Hematopoietic multipotent progenitor cell treated with erythropoietin and hydrocortisone succinate and interleukin-3 and kit ligand, for 17 days (in vitro differentiated cells): ENCODE data around the gene CCDC71.

Experiments used
- DNase-seq: peaks from one replicate; pipeline ENCODE4 v3.0.0-alpha.2; 2015; ENCODE audit warnings: low spot score

Gene CCDC71

DNA sequence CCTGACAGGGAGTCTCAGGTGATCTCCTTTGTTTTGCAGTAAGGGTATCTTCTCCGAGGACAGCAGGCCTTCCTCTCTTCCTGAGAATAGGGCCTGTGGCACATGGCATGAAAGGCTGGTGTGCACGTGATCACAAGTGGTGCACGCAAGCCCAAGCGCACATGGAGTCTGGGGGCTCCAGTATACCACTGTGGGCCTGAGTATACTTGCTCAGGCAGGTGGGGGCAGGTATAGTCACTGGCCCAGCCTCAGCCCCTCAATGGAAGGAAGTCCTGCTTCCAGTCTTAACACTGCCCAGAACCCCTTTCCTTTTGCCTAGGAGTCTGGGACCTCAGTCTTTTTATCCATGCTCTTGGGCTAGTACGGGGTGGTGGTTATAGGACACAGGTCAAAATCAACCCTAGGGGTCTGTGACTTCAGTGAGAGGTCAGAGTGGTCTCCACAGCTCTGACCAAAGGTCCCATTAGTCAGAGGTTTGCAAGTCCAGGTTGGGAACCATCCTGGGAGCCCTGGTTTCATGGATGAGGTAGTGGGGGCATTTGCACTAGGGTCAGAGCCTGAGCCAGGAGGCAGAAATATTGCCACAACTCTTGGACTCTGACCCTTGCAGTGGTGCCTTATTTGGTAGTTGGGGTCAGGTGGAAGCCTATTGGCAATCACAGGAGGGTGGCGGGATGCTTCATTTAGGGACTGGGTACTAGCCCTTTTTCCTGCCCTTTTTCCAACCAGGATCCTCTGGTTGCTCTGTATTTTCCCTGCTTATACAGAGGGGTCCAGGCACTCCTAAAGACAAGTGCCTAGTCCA is 823 bp upstream of the CCDC71 start:
- DNase-seq = no peak

DNA sequence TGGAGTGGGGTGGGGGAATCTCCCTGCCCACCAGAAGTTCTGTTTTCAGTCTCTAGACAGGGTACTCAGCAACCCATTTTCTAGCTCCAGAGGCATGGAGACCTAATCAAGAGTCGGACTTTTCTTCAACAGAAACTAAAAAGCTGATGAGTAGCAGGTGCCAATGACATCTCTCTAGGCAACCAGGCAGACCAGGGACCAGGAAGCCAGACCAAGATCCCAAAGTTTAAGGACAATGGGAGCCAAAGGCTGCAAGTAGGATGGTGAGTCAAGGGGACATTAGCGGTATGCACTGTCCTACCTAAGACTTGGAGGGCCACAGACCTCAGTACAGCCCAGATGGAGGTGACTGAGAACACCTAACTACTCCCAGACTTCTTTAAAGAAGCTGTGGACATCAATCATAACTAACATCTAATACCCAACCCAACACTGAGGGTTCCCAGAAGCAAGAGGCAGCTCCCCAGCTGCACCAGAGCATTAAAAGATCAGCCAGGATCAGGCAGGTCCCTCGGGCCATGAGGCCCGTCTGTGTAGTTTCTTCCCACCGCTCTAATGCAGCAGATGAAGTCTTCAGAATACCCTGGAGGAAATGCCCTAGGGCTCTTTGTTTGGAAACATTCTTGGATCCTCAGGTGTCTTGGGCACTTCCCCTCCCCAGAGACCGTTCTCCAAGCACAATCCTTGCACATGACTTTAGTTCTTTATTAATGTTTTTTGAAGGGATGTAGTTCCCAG is 979 bp downstream of the CCDC71 start:
- DNase-seq = no peak

DNA sequence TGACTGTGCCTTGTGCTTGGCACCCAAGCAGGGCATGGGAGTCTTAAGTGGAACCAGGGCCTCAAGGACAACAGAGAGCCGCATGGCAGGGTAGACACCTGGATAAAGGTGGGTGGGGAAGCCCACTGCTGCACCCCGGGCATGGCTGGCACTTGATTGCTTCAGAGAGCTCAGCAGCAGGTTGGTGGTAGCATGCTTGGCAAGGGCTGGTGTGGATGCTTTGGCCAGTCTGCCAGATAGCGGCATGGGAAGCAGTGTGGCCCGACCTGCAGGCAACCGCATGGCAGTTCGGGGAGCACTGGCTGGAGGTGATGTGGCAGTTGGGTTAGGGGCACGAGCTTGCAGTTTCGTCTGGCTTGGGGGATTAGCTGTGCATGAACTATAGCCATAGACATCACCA is 2.5 kb downstream of the CCDC71 start:
- no peak for DNase-seq

DNA sequence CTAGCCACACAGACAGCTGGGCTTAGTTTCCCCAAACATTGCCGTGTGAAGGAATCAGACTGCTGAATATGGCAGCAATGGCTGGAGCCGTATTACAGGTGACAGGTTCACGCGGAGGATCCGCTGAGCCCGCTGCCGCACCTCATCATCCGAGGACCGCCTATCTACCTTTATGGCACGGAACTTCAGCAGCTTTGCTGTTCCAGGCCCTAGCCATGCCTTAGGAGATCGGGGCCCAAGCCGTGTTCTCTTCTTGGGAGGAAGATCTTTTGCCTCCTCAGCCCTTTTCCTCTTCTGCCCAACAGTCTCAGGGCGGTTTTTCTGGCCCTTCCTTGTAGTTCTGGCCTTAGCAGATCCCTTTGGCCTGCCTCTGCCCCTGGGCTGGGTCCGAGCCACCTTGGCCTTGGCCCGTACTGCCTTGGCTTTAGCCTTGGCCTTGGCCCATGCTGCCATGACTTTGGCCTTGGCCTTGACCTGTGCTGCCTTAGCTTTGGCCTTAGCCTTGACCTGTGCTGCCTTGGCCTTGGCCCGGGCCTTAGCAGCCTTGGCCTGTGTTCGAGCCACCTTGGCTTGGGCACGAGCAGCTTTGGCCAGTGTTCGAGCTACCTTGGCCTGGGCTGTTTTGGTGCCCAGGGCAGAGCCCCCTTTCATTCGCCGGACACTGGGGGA is 3.2 kb downstream of the CCDC71 start:
- no peak for DNase-seq

DNA sequence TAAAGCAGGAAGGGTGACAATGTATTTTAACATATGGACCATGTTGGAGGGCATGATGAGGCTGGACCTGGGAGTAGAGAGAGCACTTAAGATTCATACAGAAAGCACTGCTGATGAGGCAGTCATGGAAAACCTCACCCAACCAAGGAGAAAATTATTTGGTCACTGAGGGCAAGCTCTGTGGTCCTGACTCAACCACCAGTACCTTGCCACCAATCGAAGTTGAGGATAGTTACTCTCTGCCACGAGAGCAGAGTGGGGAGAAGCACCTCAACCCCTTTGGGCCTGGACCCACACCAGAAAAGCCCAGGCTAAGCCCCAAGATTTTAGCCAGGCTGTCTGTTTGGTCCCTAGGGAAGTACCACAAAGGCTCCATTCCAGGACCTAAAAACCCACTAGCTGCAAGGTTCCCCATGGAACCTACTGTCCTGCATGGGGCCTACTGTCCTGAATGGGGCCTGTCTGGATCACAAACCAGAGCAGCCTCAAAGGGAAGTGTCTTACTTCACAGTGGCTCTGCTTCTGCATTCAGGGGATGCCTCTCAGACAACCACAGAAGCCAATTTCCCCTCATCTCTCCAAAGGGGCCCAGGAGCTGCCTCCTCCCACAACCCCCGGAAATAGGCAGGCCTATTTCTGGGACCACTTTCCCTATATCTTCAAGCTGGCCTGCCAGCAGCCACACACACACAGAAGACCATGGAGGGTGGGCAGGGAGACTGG is 4.2 kb downstream of the CCDC71 start:
- no peak for DNase-seq

DNA sequence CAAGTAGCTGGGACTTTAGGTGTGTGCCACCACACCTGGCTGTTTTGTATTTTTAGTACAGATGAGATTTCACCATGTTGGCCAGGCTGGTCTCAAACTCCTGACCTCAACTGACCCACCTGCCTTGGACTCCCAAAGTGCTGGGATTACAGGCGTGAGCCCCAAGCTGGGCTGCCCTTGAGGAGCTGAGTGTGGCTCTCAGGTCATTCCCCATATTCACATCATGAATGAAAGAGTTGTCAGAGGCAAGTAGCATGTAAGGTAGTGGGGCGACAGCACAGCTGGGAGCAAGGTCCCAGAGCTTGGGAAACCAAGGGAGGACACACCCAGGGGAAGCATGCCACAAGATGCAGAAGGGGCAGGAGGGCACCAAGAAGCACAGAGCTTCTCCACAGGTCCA is 4.9 kb downstream of the CCDC71 start:
- DNase-seq = no peak

DNA sequence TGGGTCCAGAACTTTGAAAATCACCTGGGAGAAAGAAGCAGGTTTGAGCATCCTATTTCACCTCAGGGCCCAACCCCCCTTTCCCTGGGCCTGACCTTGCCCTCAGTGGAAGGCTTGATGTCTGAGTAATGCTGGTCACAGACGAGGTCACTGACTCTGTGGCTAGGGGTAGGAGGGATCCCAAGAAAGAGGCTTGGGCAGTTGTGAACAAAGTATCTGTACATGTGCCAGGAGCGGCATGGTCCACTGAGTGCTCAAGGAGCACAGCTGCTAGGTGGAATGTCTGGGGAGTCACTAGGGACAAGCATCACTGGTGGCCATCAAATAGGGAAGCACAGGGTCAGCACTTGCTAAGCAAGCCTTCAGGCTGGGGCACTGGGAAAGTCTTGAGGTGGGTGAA is 7.3 kb downstream of the CCDC71 start:
- DNase-seq = no peak

DNA sequence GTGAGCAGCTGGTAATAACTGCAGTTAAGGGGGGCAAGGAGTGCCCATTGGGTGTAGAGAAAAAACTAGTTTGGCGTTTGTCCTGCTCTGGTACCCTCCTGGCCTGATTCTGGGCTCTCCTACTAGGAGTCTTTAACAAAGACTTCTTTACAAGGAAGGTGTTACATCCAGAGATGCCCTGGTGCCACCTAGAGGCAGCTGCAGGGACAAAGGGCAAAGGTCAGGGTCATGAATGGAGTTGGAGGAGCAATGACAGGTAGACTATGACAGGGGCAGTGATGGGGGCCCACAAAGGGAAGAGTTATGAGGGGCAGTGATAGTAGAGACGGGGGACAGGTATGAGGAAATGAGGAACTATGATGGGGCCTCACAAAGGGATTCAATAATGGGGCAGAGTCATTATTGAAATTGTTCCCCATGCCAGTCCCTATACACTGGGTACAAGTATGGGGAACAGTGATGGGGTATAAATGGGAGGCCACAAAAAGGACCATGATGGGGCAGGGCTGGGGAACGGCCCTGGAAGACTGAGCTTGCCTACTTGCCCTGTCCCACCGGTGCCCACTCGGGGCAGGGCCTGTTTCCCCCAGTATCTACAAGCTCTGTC is 7.9 kb downstream of the CCDC71 start:
- DNase-seq = peak; percentile 74

DNA sequence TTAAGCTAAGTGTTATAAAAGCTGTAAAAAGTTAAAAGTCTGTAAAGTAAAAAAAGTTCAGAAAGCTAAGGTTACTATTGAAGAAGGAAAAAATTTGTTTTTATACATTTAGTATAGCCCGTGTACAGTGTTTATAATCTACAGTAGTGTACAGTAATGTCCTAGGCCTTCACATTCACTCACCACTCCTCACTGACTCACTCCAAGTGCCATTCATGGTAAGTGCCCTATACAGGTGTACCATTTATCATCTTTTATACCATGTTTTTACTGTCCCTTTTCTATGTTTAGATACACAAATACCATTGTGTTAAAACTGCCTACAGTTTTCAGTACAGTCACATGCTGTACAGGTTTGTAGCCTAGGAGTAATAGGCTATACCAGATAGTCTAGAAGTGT is 8.8 kb downstream of the CCDC71 start:
- DNase-seq = no peak

DNA sequence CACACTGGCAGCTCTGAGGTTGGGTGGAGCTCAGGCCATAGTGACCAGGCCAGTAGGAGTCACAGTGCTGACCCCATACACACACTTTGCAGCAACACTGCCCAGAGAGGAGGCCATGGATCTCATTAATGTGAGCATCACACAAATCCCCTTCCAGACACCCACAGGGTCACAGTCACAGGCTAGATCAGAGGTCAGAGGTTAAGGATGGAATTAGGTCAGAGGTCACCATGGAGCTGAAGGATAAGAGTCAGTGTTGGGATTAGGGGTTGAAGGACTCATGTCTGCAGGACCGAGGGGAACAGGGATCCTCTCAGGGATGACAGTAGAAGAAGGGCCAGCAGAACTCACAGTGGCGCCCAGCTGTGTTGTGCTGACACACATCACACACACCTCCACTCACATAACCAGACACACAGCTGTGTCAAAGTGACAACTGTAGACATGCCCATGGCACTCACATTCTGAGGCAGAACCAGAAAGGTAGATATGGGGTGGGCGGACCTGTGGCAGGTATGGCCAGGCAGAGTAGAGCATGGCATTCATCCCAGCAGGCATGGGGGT is 12.7 kb downstream of the CCDC71 start:
- no peak for DNase-seq

DNA sequence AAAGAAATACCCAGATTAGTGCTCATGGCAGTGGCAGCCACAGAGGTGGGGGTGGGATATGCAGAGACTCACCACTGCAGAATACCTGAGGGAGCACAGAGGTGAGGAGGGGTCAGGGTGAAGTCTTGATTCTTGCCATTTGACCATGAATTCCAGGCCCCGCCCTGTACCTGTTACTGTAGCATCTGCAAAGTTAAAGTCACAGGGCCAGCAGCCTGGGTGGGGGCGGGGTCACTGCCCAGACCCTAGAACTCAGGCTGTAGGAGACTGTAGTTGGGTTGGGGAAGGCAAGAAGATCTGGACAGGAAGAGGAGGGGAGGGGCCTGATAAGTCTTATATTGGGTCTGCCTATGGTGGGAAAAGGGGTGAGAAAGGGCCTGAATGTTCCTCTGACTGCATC is 14.5 kb downstream of the CCDC71 start:
- no peak for DNase-seq

DNA sequence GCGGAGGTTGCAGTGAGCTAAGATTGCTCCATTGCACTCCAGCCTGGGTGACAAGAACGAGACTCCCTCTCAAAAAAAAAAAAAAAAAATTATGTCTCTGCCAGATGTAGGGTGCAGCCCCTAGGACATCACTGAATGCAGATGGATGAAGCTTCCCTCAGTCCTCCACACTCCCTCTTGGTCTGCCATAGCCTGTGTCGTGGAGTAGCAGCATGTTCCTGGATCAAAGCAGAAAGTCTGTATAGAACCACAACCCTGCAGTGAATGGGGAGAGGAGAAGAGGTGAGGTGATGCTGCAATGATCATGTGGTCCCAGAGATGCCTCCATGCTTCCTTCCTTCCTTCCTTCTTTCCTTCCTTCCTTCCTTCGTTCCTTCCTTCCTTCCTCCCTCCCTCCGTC is 18.0 kb downstream of the CCDC71 start:
- DNase-seq = no peak

DNA sequence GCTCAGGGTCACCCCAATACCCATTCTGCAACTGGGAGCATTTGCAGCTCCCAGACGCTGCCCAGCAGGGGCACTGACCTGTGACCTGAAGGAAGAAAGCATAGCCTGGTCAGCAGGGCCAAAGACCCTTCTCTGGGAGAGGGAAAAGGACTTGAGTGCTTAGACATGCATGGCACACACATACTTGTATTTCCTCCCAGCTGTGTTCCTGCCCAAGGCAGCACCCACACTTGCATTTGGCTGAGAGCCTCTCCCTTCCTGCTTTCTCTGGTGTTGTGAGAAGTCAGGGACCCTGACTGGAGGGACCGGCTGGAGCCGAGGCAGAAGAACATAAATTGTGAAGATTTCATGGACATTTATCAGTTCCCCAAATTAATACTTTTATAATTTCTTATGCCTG is 26.1 kb downstream of the CCDC71 start:
- DNase-seq = no peak

DNA sequence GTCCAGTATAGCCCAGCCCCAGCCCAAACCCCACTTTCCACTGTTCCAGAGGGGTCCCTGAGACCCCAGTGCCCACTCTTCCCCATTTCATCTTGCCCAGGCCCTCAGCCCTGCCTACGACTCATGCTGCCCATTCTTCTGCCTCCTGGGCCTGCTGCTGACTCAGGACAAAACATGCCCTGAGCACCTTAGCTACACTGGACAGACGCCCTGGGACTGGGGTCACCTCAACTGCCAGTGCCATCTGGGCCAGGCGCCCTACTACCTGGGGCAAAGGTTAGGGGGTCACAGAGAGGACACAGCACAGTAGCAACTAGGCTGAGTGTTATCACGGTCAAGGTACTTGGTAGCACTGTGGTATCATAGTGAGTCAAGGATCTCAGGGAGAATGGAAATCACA is 30.6 kb downstream of the CCDC71 start:
- DNase-seq = no peak

DNA sequence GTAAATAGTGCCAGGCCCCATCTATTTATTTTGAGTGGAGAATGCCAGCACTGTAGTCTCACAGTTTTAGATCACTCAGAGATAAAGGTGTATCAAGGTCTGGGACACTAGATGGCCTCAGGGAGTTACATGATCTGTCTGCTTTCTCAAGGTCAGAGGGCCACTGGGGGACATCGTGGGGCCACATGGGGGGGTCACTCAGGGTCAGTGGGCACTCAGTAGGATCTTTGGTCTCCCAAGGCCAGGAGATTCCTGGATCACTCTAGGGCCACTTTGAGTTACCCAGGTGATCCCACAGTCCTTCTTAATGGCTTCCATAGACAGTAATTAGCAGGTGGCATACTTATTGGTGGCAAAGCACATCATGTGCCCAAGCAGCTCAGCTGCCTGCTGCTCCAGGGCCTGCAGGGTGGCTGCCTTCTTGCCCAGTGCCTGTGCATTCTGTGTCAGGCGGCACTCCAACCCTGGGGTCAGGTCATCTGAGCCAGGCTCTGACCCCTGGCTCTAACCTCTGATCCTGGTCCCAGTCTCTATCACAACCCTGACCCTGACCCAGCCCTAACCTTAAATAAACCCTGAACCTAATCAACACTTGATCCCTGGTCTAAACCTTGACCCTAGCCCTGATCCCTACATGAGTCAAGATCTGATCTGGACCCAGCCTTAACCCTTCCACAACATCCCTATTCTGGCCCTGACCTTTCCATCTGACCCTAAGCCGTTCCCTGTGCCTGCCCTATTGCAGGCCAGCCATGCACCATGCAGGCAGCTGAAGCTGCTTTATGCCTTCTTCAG is 31.5 kb downstream of the CCDC71 start:
- no peak for DNase-seq

DNA sequence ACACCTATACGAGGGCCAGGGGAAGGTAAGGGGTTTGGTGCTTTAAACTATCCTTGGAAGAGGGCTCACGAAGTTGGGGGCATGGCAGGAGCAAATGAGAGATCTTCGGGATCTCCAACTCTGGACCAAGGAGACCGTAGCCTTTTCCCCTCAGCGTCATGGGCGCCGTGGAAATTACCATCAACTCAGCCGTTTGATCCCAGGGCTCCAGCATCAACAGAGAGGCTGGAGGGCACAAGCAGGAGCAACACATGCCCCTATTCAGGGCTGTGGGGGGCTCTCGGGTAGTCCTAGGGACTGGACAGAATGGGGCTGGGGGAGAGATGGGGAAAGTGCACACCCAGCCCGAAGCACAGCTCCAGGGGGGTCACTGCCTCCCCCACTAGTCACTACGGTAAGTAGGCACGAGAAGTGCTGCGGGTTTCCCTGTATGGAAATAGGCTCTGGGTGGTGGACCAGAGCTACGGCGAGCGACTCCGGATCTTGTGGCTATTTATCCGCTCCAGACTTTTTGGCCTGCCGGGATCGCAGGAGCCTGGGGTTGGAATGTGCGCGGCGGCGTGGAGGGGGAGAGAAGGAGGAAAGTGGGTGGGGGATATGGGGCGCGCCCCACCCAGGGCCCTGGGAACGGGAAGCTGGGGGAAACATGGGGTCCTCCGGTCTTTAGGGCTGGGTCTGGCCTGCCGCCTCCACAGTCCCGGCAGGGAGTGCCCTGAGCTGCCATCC is 32.7 kb downstream of the CCDC71 start:
- no peak for DNase-seq

DNA sequence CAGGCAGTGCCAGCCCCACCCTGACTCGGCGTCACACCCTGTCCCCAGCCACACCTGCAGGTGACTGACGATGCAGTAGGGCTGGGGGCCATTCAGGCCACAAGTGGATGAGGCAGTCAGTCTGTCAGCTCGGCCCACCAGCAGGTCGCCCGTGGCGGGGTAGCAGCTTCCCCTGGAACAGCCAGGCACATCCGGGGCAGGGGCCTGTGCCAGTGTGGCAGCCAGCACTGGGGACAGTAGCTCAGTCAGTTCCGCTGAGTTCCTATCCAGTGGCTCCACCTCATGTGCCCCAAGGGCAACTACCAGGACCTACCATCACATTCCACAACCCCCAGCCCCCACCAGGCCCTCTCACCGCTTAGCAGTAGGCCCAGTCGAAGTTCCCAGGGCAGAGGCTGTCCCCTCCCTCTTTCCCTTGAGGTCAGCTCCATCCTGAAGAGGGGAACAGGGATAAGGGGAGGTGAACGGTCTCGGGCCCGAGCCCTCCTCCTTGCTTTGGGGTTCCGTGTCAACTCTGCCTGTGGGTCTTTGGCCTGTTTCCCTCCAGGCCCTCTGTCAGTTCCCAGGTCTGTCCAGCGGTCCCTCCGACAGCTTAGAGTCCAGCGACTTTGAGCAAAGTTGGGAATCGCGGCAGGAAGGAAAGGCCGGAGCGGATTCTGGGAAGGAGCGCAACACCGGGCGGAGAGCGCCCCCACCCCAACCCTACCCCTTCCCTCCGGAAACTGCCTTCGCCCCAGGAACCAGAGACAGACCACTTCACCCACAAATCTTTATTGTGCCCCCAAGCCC is 33.5 kb downstream of the CCDC71 start, which contains the start of gene LAMB2:
Gene LAMB2, minus strand, starts transcription at position 614 of the 789 bp plus-strand sequence. Its CDS starts 183 bp downstream, at position 431.
- no peak for DNase-seq

DNA sequence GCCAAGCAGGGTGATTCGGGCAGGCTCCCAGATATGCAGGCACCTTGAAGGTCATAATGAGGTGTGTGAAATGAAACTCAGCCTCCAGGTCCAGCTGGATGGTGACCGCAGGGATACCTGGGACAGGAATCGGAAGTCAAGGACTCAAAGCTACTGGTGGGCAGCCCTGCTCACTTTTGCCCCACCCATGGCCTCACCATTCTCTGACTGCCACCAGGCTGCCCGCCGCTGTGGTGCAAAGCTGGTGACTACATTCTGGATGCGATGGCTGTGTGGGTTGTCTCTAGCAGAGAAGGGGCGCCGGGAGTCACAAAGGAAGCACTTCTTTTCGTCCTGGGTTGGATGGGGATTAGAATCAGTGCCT is 34.1 kb downstream of the CCDC71 start:
- no peak for DNase-seq

DNA sequence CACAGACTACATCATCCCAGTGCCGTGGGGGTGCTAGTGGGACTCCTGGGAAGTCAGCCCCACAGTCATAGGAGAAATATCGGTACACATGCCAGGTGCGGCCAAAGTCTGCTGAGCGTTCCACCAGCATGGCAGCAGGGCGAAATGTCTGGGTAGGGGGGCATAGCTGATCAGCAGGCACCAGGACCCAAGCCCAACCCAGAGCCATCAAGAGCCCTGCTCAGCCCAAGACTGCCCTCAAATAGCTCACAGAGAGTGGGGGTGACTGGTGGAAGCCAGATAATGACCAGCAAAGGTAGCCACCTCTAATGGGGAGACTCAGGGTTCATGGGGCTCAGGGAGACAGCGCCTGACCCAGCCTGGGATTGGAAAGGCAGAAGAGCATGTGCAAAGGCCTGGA is 34.6 kb downstream of the CCDC71 start:
- DNase-seq = no peak
